C4-2B (cell line): ENCODE data around the gene PRKCQ.

ENCODE experiments used
- H3K27ac ChIP-seq: fragments of 450-650 bp; 2 replicates; pipeline ENCODE4 v1.5.1; 2017
- CTCF ChIP-seq: fragments of 450-650 bp; conservative IDR thresholded peaks from 2 replicates; pipeline ENCODE4 v1.5.1; 2017; ENCODE audit warnings: mild to moderate bottlenecking
- ZFX ChIP-seq: fragments of 450-650 bp; IDR thresholded peaks from 2 replicates; pipeline ENCODE4 v1.6.1; 2017

PRKCQ gene

DNA sequence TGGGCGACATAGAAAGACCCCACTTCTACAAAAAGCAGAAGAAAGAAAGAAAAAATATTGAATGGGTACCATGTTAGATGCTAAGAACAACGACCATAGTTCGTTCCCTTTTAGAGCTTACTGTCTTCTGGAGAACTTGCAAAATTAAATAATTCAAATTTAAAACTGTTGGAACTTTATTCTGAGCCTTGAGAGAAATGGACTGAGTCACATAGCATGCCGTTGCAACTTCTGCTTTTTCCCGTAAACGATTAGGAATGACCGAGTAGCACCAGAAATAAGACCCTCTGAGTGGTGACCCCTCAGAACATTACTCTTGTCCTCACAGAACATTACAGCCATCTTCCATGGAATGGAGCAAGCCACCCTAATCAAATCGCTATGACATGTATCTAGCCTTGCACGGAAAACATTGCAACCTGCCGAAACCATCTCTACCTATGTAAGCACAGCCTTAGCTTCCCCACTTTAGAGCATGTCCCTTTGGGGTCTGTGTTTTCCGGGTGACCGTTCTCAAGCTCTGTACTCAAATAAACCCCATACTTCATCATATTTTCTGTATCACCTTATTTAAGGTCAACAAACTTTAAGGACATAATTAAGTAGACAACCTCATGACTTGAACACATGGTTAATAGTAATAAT, 179.1 kb downstream of the PRKCQ start:
- H3K27ac ChIP-seq = peak overlapping the region; percentile 32; the same call in 1 of the 2 replicates
- TF ChIP-seq CTCF = no peak

DNA sequence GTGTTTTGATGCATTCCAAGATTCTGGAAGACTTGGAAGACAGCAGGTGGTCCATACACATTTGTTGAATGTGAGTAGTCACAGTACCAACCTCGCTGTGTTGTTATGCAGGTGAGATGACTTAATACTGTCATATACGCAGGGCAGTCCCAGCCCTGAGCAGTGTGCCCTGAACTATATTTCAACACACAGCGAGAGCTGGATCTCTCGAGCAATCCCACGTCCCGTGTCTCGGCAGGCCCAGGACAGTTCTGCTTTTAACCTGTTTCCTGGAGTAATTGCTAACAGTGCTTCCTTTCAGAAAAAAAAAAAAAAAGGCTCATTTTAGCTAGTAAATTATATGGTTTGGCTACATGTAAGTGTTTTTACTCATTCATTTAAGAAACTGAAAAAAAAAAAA, 179.7 kb downstream of the PRKCQ start:
- no peak for TF ChIP-seq CTCF
- no peak for TF ChIP-seq ZFX
- H3K27ac ChIP-seq = no peak overlapping the region

DNA sequence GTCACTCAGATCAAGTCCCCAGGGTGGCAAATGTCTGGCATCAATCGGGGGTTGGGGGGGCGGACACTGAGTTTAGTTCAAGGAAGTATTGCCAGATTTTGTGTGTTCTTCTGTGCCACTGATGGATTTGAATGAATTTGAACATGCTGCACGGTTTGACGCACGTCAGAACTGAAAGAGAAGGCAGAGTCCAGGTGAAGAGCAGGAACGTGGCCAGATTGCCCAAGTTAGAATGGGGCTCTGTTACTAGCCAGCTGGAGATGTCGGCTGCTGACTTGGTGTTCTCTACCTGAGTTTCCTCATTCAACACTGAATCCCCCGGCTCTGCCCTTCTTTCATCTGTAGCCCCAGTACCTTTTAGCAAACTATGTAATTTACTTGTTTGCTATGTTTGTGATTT, 180.2 kb downstream of the PRKCQ start:
- no peak overlapping the region for H3K27ac ChIP-seq

DNA sequence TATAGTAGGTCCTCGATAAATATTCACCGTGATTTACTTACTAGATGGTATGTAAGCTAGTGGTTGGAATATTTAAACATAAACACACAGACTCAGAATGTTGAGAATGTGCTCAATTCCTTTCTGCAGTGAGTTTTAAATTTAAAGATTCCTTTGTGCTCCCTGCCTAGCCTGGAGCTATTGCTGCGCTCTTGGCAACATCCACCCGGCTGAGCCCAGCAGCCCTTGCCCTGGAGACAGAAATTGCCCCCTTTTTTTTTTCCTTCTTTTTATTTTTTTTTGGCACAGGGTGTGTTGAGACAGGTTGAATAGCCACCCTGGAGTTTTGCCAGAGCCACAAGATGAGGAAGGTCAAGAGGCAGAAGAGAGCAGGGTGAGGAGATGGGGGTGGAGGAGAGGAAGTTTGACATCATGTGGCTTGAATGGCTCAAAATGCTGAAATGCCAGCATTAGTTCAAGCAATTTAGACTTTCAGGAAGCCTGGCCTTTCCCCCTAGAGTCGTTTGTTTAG, 180.8 kb downstream of the PRKCQ start:
- TF ChIP-seq ZFX = no peak
- no peak for TF ChIP-seq CTCF
- no peak overlapping the region for H3K27ac ChIP-seq

More for the DNA sequence above, 180.2 kb downstream of the PRKCQ start:
- TF ChIP-seq ZFX = no peak
- TF ChIP-seq CTCF = no peak

DNA sequence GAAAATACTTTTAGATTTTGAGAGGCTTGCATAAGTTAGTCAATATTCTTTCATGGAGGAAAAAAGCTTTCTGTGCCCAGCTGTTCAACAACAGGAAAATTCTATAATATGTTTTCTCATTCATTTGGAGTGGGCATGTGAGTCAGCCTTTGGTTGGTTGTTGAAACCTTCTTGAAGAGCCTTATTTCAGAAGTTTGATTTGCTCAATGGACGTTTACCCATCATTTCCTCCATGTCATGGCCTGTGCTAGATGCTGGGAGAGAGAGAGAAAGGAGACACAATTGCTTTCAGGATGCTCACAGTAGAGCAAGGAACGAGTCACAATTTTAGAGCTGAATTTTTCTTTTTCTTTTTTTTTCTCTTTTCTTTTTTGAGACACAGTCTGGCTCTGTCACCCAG, 181.7 kb downstream of the PRKCQ start:
- no peak overlapping the region for H3K27ac ChIP-seq
- no peak for TF ChIP-seq ZFX
- no peak for TF ChIP-seq CTCF

GRCh38 chr10:6396652-6397051, 183.4 kb downstream of the PRKCQ start:
- no peak for TF ChIP-seq CTCF
- no peak for TF ChIP-seq ZFX
- no peak overlapping the region for H3K27ac ChIP-seq

- TF ChIP-seq ZFX (no peak), CTCF (no peak)
Measured at GRCh38 chr10:6396226-6396625, 183.8 kb downstream of the PRKCQ start.

More at GRCh38 chr10:6396226-6396625, 183.8 kb downstream of the PRKCQ start:
- H3K27ac ChIP-seq = no peak overlapping the region
